Prostate gland (tissue), 2 donors: Measurements from ENCODE around the gene GRHL1. TPM values are rescaled to one million over a fixed set of nuclear protein-coding genes. Genes with fewer than 3 reads are reported as not detected.

Experiments
- DNase-seq: peaks from one replicate; pipeline ENCODE4 v3.0.0-alpha.2; 2019; ENCODE audit warnings: low spot score
- H3K27ac ChIP-seq, 2 donors: fragments of 200-600 bp; sonication (generic); 2 replicates each; pipeline ENCODE4 v1.5.1; 2017 to 2019
- H3K27me3 ChIP-seq: fragments of 200-600 bp; sonication (generic); replicated peaks from 2 replicates; pipeline ENCODE4 v1.5.1; 2019; ENCODE audit not compliant: insufficient read depth
- H3K36me3 ChIP-seq, 2 donors: fragments of 200-600 bp; sonication (generic); 1 replicate in 1 of 2; 2 replicates in 1 of 2; pipeline versions ENCODE4 v1.5.1 to v1.8.1; 2017 to 2019
- H3K4me1 ChIP-seq: fragments of 200-600 bp; sonication (generic); replicated peaks from 2 replicates; pipeline ENCODE4 v1.5.1; 2019
- H3K4me3 ChIP-seq, 2 donors: fragments of 200-600 bp; sonication (generic); 2 replicates each; pipeline ENCODE4 v1.5.1; 2017 to 2019
- H3K9me3 ChIP-seq: fragments of 200-600 bp; sonication (generic); 2 replicates; pipeline ENCODE4 v1.5.1; 2017
- POLR2A ChIP-seq: fragments of 450-650 bp; IDR thresholded peaks from one replicate; pipeline ENCODE4 v1.6.1; 2016; ENCODE audit warnings: antibody characterized with exemption, mild to moderate bottlenecking
- POLR2AphosphoS5 ChIP-seq: sonication (generic); formaldehyde crosslinking; IDR thresholded peaks from one replicate; pipeline ENCODE4 v1.6.1; 2017; ENCODE audit warnings: antibody characterized with exemption
- WGBS: methylation state at CpG from one replicate; pipeline ENCODE4 v1.1.5; 2018; 5-methylcytosine and 5-hydroxymethylcytosine counted together
- intact Hi-C: fragments of 100-400 bp; cut with DNase I; formaldehyde crosslinking; loops from one replicate; pipeline ENCODE4 v1.14.2; 2022
- total RNA-seq, 2 donors: library from RNA; depleted of rRNA; stranded (reverse); fragments of >200 nt; gene quantifications; one replicate each; pipeline ENCODE4 v1.1.0, GENCODE V29; 2016
- TF ChIP-seq, protein P1 (sequence below), 4 experiments: fragments of 200-600 bp in 2 of 4; fragments of 450-650 bp in 2 of 4; sonication (generic) in 2 of 4; IDR thresholded peaks; 1 replicate in 3 of 4; 2 replicates in 1 of 4; pipeline ENCODE4 v1.5.1; 2016 to 2019; ENCODE audit warnings: antibody characterized with exemption in 4 of 4, mild to moderate bottlenecking in 2 of 4, moderate library complexity in 2 of 4

GRHL1 gene, protein sequence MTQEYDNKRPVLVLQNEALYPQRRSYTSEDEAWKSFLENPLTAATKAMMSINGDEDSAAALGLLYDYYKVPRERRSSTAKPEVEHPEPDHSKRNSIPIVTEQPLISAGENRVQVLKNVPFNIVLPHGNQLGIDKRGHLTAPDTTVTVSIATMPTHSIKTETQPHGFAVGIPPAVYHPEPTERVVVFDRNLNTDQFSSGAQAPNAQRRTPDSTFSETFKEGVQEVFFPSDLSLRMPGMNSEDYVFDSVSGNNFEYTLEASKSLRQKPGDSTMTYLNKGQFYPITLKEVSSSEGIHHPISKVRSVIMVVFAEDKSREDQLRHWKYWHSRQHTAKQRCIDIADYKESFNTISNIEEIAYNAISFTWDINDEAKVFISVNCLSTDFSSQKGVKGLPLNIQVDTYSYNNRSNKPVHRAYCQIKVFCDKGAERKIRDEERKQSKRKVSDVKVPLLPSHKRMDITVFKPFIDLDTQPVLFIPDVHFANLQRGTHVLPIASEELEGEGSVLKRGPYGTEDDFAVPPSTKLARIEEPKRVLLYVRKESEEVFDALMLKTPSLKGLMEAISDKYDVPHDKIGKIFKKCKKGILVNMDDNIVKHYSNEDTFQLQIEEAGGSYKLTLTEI
- 10 to 100 TPM; 25.7 to 31.8 TPM for total RNA-seq

DNA sequence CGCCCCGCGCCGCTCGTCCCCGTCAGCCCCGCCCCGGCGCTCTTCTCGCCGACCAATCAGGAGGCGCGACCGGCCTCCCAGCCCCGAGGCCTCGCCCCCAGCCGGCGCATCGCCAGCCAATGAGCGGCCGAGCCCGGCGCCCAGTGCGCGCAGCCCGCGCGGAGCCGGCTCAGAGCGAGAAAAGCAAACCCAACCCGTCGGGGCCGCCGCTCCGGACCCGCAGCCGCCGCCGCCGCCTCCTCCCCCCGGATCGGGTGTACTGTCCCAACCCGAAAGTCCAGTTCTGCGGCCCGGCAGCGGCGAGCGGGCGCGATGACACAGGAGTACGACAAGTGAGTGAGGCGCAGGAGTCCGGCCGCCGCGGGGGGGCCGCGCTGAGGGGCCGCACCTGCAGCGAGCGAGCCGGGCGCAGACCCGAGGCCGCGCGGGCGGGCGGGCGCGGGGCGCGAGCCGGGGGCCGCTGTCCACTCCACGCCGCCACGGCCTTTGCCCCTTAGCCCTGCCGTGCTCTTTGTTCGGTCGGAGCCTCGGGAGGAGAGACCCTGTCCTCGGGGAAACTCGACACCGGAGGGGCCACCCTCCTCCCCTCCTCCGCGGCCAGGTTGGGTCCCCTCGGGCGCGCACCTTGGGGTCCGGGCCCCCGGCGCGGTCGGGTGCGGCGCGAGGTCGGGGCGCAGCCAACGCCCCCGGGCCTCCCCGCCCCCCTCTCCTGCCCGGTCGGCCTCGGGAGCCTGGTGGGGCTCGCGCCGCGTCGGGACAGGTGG is at the start of gene GRHL1:
TSS of gene GRHL1 (plus strand) at position 172 of the 764 bp plus-strand sequence. CDS start at position 313, 141 bp downstream.
- H3K27ac ChIP-seq: peak within 1 kb of the TSS; percentile 86 to 96
- no peaks in the 10 kb centered on the region for H3K9me3 ChIP-seq
- WGBS: under 1% methylated on average over 47 of the region's 111 CpGs
- TF ChIP-seq, protein P1, sequence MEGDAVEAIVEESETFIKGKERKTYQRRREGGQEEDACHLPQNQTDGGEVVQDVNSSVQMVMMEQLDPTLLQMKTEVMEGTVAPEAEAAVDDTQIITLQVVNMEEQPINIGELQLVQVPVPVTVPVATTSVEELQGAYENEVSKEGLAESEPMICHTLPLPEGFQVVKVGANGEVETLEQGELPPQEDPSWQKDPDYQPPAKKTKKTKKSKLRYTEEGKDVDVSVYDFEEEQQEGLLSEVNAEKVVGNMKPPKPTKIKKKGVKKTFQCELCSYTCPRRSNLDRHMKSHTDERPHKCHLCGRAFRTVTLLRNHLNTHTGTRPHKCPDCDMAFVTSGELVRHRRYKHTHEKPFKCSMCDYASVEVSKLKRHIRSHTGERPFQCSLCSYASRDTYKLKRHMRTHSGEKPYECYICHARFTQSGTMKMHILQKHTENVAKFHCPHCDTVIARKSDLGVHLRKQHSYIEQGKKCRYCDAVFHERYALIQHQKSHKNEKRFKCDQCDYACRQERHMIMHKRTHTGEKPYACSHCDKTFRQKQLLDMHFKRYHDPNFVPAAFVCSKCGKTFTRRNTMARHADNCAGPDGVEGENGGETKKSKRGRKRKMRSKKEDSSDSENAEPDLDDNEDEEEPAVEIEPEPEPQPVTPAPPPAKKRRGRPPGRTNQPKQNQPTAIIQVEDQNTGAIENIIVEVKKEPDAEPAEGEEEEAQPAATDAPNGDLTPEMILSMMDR (IDR thresholded peaks at IDR 0.05): no peak
- peak; percentile 55 for TF ChIP-seq POLR2AphosphoS5
- TF ChIP-seq POLR2A: peak; percentile 83
- H3K27me3 ChIP-seq: no peaks in the 10 kb centered on the region
- H3K4me1 ChIP-seq: no peaks in the 10 kb centered on the region
- peak; percentile 93 for DNase-seq
- H3K4me3 ChIP-seq: peak within 1 kb of the TSS; percentile 74 to 90
- intact Hi-C loops: no loop called here
- H3K36me3 ChIP-seq: no peaks in the 10 kb centered on the region

DNA sequence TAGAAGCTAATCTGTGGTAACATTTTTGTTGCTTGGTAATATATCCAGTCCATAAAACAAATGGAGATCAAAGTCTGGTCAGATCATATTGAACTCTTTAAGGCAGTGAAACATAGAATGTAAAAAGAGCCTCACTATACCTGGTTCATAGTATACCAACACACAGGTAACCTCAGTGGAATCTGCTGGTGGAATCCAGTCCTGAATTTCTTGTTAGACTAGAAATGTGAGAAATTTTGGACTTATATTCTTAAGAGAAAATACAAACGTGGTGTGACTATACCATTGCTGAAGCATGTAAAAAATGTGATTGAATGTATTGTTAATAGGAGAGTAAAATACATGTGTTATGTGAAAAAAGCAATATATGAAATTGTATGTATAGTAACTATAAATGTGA is 46.1 kb upstream of the GRHL1 start:
- TF ChIP-seq POLR2A (no peak), POLR2AphosphoS5 (no peak)
- TF ChIP-seq, protein P1 (IDR thresholded peaks at IDR 0.05): no peak
- Histone ChIP-seq H3K27me3 (no peaks in the 10 kb centered on the region), H3K4me1 (no peaks in the 10 kb centered on the region), H3K27ac (no peak overlapping the region), H3K9me3 (no peaks in the 10 kb centered on the region), H3K4me3 (no peak overlapping the region), H3K36me3 (no peaks in the 10 kb centered on the region)
- no peak for DNase-seq
- 48% methylated on average over 1 of the region's 1 CpG for WGBS
- intact Hi-C loops: no loop called here

DNA sequence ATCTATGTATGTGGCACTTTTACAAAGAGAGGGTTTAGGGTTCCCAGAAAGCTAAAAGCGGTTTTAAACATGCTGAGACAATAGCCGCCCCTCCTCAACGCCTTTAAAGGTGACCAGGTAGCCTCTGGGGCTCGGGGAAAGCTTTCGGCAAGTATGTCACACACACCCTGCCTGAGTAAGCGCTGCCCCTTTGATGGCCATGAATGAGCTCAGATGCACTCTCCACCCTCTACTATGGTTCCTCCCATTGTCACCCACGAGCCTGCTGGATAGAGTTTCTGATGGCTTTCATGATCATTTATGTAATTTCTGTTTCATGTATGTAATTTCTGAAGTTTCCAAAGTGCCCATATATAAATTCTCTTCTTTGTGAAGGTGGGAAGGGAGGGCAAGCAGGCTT is 44.1 kb upstream of the GRHL1 start:
- no peak overlapping the region for H3K4me3 ChIP-seq
- no peaks in the 10 kb centered on the region for H3K36me3 ChIP-seq
- 91% methylated on average over 7 of the region's 7 CpGs for WGBS
- H3K27ac ChIP-seq: no peak overlapping the region
- intact Hi-C loops: no loop called here
- no peak for DNase-seq
- no peaks in the 10 kb centered on the region for H3K4me1 ChIP-seq
- no peaks in the 10 kb centered on the region for H3K9me3 ChIP-seq
- TF ChIP-seq POLR2A: no peak
- no peak for TF ChIP-seq POLR2AphosphoS5
- TF ChIP-seq, protein P1 (IDR thresholded peaks at IDR 0.05): no peak
- H3K27me3 ChIP-seq: no peaks in the 10 kb centered on the region

DNA sequence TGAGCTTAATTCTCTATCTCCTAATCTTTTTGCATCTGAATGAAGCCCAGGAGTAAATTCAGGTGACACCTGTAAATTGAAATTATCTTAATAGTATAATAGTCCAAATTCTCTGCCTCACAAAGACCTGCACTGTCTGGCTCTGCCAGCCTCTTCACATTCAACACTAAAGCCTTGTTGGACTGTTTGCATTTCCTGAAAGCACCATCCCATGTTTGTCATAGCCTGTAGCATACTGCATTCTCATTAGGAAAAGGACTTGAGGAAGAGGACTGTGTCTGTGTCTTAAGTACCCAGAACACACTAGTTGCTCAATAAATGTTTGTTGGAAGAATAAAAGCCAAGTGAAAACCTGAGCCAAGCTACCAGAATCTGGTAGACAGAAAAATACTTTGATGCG is 42.9 kb upstream of the GRHL1 start:
- Histone ChIP-seq H3K9me3 (no peaks in the 10 kb centered on the region), H3K4me1 (no peaks in the 10 kb centered on the region), H3K27ac (no peak overlapping the region), H3K36me3 (no peaks in the 10 kb centered on the region), H3K27me3 (no peaks in the 10 kb centered on the region), H3K4me3 (no peak overlapping the region)
- 98% methylated on average over 1 of the region's 1 CpG for WGBS
- no peak for DNase-seq
- TF ChIP-seq POLR2A (no peak), POLR2AphosphoS5 (no peak)
- TF ChIP-seq, protein P1 (IDR thresholded peaks at IDR 0.05): no peak
- intact Hi-C loops: no loop called here
